Stimulated activated effector memory CD8-positive, alpha-beta T cell treated with anti-CD3 and anti-CD28 coated beads, Interleukin-12 subunit alpha, Interleukin-12 subunit beta, amount 100 ng/mL, for 72 hours (primary cell): ENCODE results near the gene KCNG2.
A peak's percentile ranks its signal among the peaks of the same experiment; 100 is the strongest.

ENCODE experiments used
- ATAC-seq: fragments of 150-1000 bp; cut with Tn5 transposase; 2 replicates; pipeline ENCODE4 v1.10.0; 2021
- DNase-seq, 2 donors: peaks; one replicate each; pipeline ENCODE4 v3.0.0; 2021 to 2022; ENCODE audit warnings: low spot score in 2 of 2
- H3K27ac Mint-ChIP-seq: one replicate; pipeline ENCODE4 v1.8.0; 2022; ENCODE audit warnings: mild to moderate bottlenecking, mixed read lengths
- H3K36me3 Mint-ChIP-seq: one replicate; pipeline ENCODE4 v1.8.0; 2022; ENCODE audit warnings: mild to moderate bottlenecking, mixed read lengths
- H3K4me1 Mint-ChIP-seq: one replicate; pipeline ENCODE4 v1.8.0; 2022; ENCODE audit warnings: mixed read lengths
- H3K4me3 Mint-ChIP-seq: one replicate; pipeline ENCODE4 v1.8.0; 2022; ENCODE audit warnings: mild to moderate bottlenecking, mixed read lengths
- H3K9me3 Mint-ChIP-seq: one replicate; pipeline ENCODE4 v1.8.0; 2022; ENCODE audit warnings: mixed read lengths

Gene KCNG2

DNA sequence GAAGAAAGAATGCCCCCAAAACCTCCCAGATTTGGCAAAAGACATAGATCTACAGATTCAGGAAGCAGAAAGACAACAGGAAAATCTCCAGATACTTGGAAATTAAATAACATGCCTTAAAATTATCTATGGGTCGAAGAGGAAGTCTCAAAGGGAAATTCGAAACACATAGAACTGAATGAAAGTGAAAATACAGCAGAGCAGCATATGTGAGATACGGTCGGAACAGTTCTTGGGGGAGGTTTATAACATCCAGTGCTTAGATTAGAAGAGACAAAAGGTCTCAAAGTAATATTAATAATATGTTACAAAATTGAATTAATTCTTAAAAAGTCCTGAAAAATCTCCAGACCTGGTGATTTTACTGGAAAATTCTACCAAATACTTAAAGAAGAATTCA, 14.3 kb downstream of the KCNG2 start:
- Mint-ChIP-seq H3K4me3 (no peak overlapping the region), H3K4me1 (no peaks in the 10 kb centered on the region), H3K27ac (no peak overlapping the region), H3K36me3 (no peaks in the 10 kb centered on the region), H3K9me3 (no peaks in the 10 kb centered on the region)
- no peak for ATAC-seq
- DNase-seq = no peak

DNA sequence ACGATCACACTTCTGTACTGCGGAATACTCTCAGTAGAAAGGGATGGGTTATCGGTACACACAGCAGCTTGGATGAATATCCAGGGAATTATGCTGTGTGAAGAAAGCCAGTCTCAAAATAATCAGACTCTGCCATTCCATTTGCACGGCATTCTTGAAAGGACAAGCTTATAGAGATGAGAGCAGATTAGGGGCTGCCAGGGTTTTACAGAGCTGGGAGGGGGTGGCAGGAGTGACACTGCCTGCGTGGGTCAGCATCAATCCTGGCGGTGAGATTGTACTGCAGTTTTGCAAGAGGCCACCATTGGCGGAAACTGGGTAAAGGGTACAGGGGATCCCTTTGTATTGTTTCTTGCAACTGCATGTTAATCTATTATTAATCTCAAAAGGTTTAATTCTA, 16.6 kb downstream of the KCNG2 start:
- Mint-ChIP-seq H3K36me3 (no peaks in the 10 kb centered on the region), H3K4me3 (no peak overlapping the region), H3K9me3 (no peaks in the 10 kb centered on the region), H3K27ac (no peak overlapping the region), H3K4me1 (no peaks in the 10 kb centered on the region)
- no peak for DNase-seq
- no peak for ATAC-seq

DNA sequence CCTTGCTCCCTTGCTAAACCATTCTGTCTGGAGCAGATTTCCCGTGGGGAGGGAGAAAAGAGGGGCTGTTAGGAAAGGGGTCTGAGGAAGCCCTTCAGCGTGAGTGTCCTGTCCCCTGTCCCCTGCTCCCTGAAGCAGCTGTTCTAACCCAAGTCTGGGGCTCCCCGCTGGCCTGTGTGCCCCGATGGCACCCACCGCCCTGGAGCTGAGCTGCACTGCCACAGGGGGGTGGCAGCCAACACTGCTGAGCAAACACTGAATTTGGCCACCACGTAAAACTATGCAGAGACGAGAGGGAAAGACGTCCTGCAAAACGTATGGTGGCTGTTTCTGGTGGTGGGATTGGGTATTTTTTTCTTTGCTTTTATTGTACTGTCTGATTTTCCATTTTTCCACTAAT, 17.9 kb downstream of the KCNG2 start:
- no peak overlapping the region for H3K4me3 Mint-ChIP-seq
- no peaks in the 10 kb centered on the region for H3K9me3 Mint-ChIP-seq
- no peaks in the 10 kb centered on the region for H3K36me3 Mint-ChIP-seq
- DNase-seq (no peak), ATAC-seq (no peak)
- peaks cover 8% of the 10 kb centered on the region for H3K4me1 Mint-ChIP-seq
- no peak overlapping the region for H3K27ac Mint-ChIP-seq

DNA sequence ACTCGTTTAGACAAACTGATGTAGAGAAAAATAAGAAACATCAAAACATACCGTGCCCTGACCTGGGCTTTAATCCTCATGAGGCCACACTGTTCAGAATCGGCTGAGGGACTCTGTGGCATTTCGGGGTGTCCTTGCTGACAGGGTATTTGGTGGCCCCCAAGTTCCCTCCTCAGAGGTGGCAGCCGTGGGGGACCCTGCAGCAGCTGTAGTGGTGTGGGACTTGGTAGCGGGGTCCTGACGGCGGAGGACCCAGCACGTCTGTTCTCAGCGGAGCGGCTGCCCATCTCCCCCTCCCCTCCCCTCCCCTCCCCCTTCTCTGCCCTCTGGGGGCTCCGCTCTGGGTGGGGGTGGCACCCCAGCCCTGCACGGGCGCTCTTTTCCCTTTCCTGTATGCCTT, 18.4 kb downstream of the KCNG2 start:
- Mint-ChIP-seq H3K27ac (no peak overlapping the region), H3K4me1 (peaks cover 8% of the 10 kb centered on the region), H3K4me3 (no peak overlapping the region), H3K36me3 (no peaks in the 10 kb centered on the region), H3K9me3 (no peaks in the 10 kb centered on the region)
- no peak for DNase-seq
- ATAC-seq = no peak

DNA sequence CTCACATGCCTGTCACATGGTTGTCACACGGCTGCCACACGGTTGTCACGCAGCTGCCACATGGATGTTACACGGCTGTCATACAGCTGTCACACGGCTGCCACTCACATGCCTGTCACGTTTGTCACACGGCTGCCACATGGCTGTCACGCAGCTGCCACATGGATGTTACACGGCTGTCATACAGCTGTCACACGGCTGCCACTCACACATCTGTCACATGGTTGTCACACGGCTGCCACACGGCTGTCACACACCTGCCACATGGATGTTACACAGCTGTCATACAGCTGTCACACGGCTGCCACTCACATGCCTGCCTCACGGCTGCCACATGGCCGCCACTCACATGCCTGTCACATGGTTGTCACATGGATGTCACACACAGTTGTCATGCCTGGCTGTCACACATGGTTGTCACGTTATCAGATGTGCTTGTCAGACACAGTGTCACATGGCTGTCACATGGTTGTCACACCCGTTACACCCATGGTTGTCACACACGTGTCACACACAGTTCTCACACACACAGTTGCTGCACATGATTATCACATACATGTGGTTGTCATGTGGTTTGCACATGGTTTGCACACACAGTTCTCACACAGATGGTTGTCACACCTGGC, 19.4 kb downstream of the KCNG2 start:
- DNase-seq (no peak), ATAC-seq (no peak)
- H3K9me3 Mint-ChIP-seq = no peaks in the 10 kb centered on the region
- no peaks in the 10 kb centered on the region for H3K36me3 Mint-ChIP-seq
- H3K4me1 Mint-ChIP-seq = peaks cover 8% of the 10 kb centered on the region
- no peak overlapping the region for H3K27ac Mint-ChIP-seq
- no peak overlapping the region for H3K4me3 Mint-ChIP-seq

DNA sequence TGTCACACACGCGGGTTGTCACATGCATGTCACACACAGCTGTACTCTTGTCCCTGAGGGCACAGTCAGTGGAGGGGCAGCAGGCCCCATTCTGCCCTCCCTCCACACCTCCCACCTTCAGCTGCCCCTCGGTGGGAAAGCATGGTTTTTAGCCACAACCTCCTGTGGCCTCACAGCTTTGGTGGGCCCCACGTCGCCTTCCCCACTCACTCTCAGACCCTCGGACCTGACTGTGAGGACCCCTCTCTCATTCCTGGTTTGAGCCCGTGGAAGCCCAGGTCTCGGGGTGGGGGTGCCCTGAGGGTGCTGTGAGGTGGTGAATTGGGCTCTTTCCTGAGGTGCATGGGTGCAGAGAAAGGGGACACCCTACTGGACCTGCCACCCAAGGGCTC, 19.9 kb downstream of the KCNG2 start:
- H3K9me3 Mint-ChIP-seq = no peaks in the 10 kb centered on the region
- H3K4me1 Mint-ChIP-seq = peaks cover 8% of the 10 kb centered on the region
- H3K4me3 Mint-ChIP-seq = no peak overlapping the region
- ATAC-seq (no peak), DNase-seq (no peak)
- H3K36me3 Mint-ChIP-seq = no peaks in the 10 kb centered on the region
- H3K27ac Mint-ChIP-seq = no peak overlapping the region

DNA sequence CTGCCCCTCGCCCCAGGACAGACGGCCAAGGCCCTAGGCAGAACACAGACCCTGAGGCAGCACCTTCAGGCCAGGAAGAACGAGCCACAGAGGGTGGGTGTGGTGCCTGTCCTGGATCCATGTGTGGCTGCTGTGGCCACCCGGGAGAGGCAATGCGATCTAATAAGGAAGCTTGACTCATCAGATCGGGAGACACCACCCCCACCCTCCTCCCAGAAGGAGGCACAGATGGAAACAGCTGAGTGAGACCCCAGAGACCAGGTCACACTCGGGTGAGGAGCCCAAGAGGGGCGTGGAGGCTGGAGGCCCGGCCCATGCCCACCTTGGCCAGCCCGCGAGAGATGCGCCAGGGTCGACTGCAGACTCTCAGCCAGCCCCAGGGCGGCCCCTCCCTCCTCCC, 20.3 kb downstream of the KCNG2 start:
- Mint-ChIP-seq H3K27ac (no peak overlapping the region), H3K4me3 (no peak overlapping the region), H3K4me1 (peaks cover 8% of the 10 kb centered on the region), H3K36me3 (no peaks in the 10 kb centered on the region), H3K9me3 (no peaks in the 10 kb centered on the region)
- no peak for ATAC-seq
- no peak for DNase-seq

DNA sequence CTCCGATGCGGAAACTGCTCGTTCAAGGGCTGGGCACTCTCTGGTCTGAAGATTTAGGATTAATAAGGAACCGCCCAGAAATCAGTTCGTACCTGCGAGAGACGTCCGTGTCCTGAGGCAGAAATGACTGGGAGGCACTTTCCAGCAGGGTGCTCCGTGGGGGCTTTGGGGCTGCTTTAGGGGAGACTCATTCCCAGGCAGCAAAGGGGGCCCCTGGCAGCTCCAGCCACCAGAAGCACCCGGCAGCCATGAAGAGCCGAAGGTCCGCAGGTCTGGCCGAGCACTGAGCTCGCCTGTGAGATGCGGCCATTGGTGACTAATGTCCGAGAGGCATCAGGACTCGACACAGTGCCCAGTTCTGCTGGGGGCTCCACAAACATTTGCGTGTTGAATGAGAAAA, 20.9 kb downstream of the KCNG2 start:
- DNase-seq = no peak
- no peak for ATAC-seq
- Mint-ChIP-seq H3K36me3 (no peaks in the 10 kb centered on the region), H3K4me1 (peaks cover 8% of the 10 kb centered on the region), H3K9me3 (no peaks in the 10 kb centered on the region), H3K27ac (no peak overlapping the region), H3K4me3 (no peak overlapping the region)

DNA sequence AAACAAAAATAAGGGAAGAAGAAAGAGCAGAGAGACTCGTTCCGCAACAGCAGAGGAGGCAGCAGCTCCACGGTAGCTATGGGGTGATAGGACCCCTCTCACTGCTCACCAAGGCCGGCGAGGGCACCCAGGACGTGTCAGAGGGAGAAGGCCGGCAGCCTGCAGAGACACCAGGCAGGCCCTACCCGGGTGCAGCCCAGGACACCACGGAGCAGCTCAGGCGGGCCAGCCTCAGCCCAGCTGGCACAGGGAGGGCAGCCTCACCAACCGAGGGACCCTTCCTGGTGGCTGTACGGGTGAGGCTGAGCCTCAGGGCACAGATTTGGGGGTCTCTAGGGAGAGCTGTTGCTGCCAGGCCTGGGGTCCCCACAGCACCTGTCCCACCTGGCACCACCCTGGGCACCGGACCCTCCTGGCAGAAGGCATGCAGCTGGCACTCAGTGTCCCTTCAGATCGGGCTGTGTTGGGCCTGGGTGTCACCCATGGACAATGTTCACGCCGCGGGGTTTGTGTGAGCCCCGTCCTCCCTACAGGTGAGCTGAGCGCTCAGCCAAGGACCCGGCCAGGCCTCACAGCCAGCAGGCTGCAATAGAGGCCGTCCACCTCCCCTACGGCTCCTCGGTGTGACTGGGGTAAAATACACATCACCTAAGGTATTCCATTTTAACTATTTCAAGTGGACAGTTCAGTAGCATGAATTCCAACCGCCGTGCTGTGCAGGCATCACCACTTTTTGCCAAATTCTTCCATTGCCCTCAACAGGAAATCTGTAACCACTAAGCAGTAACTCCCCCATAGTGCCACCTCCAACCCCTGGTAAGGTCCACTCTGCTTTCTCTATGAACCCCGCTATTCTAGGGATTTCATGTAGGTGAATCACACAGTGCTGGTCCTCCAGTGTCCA, 21.6 kb downstream of the KCNG2 start:
- Mint-ChIP-seq H3K27ac (no peak overlapping the region), H3K4me3 (no peak overlapping the region), H3K4me1 (peaks cover 8% of the 10 kb centered on the region), H3K36me3 (no peaks in the 10 kb centered on the region), H3K9me3 (no peaks in the 10 kb centered on the region)
- ATAC-seq (peak; percentile 12), DNase-seq (no peak)

DNA sequence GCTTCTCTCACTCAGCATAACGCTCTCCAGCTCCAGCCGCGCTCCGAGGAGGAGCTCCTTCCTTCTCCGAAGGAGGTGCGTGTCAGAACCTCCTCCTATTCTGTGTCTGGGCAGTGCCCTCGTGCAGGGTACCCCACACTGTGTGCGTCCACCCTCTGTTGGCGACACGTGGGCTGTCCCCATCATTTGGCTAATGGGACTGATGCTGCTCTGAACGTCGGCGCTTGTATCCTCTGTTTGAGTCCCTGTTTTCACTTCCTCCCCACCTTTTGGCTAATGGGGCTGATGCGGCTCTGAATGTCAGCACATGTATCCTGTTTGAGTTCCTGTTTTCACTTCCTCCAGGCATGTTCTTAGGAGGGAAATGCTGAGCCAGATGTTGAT, 22.2 kb downstream of the KCNG2 start:
- DNase-seq = no peak
- no peak overlapping the region for H3K27ac Mint-ChIP-seq
- H3K9me3 Mint-ChIP-seq = no peaks in the 10 kb centered on the region
- no peak for ATAC-seq
- H3K36me3 Mint-ChIP-seq = no peaks in the 10 kb centered on the region
- H3K4me3 Mint-ChIP-seq = no peak overlapping the region
- peaks cover 8% of the 10 kb centered on the region for H3K4me1 Mint-ChIP-seq

DNA sequence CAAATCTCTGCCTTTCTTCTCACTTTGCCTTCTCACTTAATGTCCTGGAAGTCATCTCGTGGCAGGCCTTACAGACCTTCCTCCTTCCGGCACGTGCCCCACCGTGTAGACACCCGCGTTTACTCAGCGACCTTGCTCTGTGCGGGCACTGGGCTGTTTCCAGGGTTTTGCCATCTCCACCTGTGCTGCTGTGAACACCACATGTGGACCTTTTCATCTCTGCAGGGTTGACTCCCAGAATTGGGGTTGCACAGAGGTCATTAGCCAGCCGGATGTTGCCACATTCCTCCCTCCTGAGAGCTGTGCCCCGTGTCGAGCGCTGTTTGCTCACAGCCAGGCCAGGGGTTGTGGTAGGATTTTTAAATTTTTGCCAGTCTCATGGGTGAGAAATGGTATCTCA, 25.4 kb downstream of the KCNG2 start:
- DNase-seq (no peak), ATAC-seq (no peak)
- peaks cover 8% of the 10 kb centered on the region for H3K4me1 Mint-ChIP-seq
- no peak overlapping the region for H3K4me3 Mint-ChIP-seq
- H3K27ac Mint-ChIP-seq = no peak overlapping the region
- no peaks in the 10 kb centered on the region for H3K36me3 Mint-ChIP-seq
- H3K9me3 Mint-ChIP-seq = no peaks in the 10 kb centered on the region

DNA sequence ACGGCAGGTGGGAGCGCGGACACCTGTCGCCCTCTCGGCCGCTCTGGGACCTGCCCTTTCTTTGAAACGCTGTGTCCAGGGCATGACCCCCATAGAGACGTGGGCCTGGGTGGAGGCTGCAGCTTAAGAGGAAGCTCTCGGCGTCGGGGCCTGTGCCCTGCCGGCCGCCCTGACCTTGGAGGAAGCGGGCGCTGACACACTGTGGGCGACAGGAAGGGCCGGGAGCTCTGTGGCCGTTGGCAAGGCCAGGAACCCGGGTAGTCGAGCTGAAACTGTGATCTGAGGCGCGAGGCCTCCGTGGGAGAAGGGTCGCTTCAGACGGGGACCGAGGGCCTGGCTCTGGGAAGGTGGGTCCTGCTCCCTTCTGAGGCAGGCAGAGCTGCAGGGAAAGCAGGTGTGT, 28.2 kb downstream of the KCNG2 start:
- Mint-ChIP-seq H3K4me3 (no peak overlapping the region), H3K9me3 (no peaks in the 10 kb centered on the region), H3K36me3 (no peaks in the 10 kb centered on the region), H3K27ac (no peak overlapping the region), H3K4me1 (no peaks in the 10 kb centered on the region)
- DNase-seq = no peak
- no peak for ATAC-seq

DNA sequence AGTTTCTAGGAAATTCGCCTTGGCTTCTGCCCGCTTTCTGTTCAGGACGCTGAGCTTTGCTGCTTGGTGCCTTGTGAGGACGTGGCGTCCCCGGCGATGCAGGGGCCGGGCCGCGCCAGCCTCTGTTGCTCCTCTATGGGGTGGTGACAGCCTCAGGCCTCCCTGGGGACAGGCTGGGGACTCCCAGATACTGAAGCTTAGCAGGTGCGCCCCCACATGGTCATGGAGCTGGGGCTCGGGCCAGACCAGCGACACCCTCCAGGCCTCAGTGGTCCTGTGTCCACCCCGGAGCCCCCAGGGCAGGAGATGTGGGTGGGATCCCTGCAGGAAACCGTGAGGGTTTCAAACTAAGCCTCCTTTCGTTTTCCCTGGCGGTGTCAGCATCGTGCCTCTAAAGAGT, 29.2 kb downstream of the KCNG2 start:
- Mint-ChIP-seq H3K9me3 (no peaks in the 10 kb centered on the region), H3K36me3 (no peaks in the 10 kb centered on the region), H3K4me1 (no peaks in the 10 kb centered on the region), H3K4me3 (no peak overlapping the region), H3K27ac (no peak overlapping the region)
- DNase-seq = no peak
- ATAC-seq = no peak

DNA sequence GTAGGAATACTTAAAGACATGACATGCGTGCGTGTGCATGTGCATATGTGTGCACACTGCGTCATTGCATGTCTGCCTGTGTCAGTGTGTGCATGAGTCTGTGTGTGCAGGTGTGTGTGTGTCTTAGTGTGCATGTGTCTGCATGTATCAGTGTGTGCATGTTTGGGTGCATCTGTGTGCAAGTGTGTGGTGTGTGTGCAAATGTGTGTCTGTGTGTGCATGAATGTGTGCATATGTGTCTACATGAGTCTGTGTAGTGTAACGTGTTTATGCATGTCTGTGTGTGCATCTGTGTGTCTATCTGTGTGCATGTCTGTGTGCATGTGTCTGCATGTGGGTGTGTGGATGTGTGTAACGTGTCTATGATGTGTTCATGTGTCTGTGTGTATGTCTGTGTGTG, 30.5 kb downstream of the KCNG2 start:
- Mint-ChIP-seq H3K9me3 (no peaks in the 10 kb centered on the region), H3K27ac (no peak overlapping the region), H3K4me1 (no peaks in the 10 kb centered on the region), H3K36me3 (no peaks in the 10 kb centered on the region), H3K4me3 (no peak overlapping the region)
- ATAC-seq = no peak
- DNase-seq = no peak

DNA sequence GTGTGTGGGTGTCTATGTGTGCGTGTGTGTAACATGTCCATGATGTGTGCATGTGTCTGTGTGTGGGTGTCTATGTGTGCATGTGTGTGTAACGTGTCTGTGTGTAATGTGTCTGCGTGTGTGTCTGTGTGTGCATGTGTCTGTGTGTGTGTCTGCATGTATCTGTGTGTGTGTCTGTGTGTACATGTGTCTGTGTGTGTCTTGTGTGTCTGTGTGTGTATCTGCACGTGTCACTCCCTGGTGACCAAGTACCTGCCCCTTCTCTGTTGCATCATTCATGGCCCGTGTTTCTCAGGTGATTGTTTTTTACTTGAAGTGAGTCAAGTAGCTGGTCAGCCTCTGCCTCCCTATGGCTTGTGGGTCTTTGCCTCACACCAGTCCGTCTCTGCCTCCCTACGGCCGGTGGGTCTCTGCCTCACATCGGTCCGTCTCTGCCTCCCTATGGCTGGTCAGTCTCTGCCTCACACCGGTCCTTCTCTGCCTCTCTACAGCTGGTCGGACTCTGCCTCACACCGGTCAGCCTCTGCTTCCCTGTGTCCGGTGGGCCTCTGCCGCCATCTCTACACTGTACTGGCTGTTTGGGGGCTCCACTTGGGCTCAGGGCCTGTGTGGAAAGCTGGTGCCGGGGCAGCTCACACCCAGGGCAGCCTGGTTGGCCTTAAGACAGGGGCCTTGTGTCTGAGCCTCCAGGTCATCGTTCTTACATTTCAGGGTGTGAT, 31.6 kb downstream of the KCNG2 start:
- Mint-ChIP-seq H3K27ac (no peak overlapping the region), H3K4me1 (no peaks in the 10 kb centered on the region), H3K4me3 (no peak overlapping the region), H3K36me3 (no peaks in the 10 kb centered on the region), H3K9me3 (no peaks in the 10 kb centered on the region)
- ATAC-seq (no peak), DNase-seq (no peak)

DNA sequence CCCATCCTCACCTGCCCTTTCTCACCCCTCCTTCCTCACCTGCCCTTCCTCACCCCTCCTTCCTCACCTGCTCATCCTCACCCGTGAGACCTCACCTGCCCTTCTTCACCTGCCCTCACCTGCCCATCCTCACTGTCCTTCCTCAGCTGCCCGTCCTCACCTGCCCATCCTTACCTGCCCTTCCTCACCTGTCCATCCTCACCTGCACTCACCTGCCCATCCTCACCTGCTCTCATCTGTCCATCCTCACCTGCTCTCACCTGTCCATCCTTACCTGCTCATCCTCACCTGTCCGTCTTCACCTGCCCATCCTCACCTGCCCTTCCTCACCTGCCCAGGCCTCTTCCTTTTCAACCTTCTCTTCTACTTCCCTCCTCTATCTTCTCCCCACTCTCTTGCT, 34.4 kb downstream of the KCNG2 start:
- Mint-ChIP-seq H3K36me3 (no peaks in the 10 kb centered on the region), H3K4me3 (no peak overlapping the region), H3K27ac (no peak overlapping the region), H3K9me3 (no peaks in the 10 kb centered on the region), H3K4me1 (no peaks in the 10 kb centered on the region)
- no peak for DNase-seq
- ATAC-seq = no peak
